Activated gamma-delta T cell (primary cell): ENCODE results near the gene CBS.
"Not testable (repeated sequence)": the region's sequence is repeated elsewhere in the genome, so short reads cannot be mapped to it uniquely, and the experiment has no call there.

Experiments used
- DNase-seq: peaks from one replicate; lab custom pipeline; 2025; lab: John Stamatoyannopoulos, UW
- total RNA-seq, 2 donors: gene quantifications; one replicate each; lab custom pipeline; 2026; lab: John Stamatoyannopoulos, UW

Gene CBS
- 0 reads per million in 2 donors for total RNA-seq

DNA sequence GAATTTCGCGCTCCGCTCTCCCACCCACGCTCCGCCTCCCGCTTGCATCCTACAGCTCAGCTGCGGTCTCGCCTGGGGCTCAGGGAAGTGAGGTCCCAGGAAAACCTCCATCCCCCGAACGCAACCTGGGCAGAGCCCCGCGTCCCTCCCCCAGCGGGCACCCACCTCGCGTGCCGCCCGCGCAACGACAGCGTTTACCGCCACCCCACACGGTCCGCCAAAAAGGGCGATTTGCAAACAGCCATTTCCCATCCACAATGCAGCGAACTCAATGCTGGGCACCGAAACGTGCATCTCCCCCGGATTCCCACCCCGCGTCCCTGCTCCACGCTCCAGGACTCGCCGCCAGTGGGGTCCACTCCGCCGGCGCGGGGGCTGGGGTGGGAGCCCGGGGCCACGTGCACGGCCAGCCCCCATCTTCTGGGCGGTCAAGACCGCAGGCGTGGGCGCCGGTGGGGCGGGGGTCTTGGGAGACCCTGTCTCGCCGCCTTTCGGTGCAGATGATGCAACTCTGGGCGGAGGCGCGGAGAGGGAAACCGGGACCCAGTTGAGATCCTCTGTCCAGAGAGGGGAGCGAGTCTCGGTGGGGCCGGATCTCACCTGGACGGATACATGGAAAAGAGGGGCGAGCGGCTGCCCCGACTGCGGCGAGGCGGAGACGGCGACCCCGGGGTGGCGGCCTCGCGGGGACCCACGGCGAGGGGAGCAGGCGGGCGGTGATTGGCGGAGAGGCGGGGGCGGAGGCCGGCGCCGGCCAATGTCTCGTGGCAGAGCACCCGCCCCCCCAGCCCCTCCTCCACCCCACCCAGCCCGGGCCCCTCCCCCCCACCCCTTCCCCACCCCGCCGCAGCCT, at the start of gene CBS:
CBS (minus strand) TSS at position 666 of the 853 bp plus-strand sequence. CDS start 3,642 bp downstream, outside the sequence.
- DNase-seq, result not testable (repeated sequence)

GRCh38 chr21:43115956-43116355, 40.3 kb upstream of the CBS start:
- not testable (repeated sequence) for DNase-seq

DNA sequence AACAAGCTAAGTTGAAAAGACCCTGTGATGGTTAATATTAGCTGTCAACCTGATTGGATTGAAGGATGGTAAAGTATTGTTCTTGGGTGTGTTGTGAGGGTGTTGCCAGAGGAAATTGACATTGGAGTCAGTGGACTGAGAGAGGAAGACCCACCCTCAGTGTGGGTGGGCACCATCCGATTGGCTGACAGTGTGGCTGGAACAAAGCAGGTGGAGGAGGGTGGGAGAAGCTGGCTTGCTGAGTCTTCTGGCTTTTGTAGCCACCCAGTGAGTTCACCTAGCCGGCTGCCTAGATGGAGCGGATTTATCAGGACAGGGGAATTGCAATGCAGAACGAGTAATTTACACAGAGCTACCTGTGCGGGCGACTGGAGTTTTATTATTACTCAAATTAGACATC, 38.8 kb upstream of the CBS start:
- not testable (repeated sequence) for DNase-seq

DNA sequence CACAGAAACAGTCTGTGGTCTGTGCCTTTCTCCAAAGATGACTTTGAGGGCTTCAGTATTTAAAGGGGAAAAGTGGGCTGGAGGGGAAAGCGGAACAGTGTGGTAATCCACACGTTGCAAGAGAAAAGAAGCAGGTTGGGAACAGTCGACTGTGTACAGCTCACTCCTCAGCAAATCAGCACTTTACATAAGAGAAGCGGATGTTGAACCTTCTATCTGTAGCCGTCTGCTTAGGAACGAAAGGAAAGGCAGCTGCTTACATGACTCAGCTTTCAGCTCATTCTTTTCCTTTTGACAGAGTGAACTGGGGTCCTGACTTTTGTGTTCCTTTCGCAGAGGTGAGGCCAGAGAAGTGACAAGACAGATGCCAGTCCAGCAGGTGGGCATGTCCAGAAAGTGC, 33.4 kb upstream of the CBS start:
- DNase-seq, result not testable (repeated sequence)

GRCh38 chr21:43108177-43108576, 32.5 kb upstream of the CBS start:
- DNase-seq, result not testable (repeated sequence)

GRCh38 chr21:43107794-43108137, 32.1 kb upstream of the CBS start:
- DNase-seq, result not testable (repeated sequence)

GRCh38 chr21:43106965-43107793, 31.5 kb upstream of the CBS start, which contains the start of gene U2AF1:
TSS of gene U2AF1 (minus strand) at chr21:43107570. CDS start at chr21:43107494, 76 bp downstream.
- DNase-seq, result not testable (repeated sequence)

DNA sequence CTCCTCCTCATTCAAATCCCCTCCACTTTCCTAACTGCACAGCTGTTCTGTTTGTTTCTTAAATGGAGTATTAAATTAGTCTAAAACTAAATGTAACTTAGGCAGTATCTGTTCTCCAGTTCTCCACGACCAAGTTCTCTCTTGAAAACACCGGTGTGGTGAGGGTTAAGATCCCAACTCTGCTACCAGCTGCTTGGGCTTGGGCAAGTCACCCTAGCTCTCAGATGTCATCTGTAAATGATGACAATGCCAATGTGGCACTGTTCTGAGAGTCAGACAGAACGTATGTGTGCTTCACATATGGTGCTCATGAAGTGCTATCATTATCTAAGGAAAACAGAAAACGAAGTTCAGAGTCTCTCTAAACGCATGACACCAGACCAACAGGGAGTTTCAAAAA, 29.0 kb upstream of the CBS start:
- DNase-seq, result not testable (repeated sequence)

DNA sequence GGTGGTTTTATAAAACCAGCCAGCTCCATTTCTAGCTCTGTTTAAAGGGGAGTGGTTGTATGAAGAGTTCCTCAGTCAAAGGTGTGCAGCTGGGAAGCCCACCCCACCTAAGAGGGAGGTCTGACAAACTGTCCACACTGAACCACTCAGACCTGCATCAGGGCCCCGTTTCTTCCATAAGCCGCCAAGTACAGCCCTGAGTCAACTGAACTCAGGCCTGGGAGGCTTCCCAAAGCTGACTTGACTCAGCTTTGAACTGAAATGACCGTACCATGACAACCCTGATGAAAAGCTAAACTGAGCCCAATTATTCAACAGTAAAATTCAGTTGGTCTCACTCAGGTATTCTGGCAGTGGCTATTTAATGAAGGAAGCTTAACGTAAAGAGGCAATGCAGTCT, 26.6 kb upstream of the CBS start:
- not testable (repeated sequence) for DNase-seq

- not testable (repeated sequence) for DNase-seq
Measured at GRCh38 chr21:43101676-43102075, 26.0 kb upstream of the CBS start.

- DNase-seq, result not testable (repeated sequence)
Measured at GRCh38 chr21:43101000-43101399, 25.4 kb upstream of the CBS start.

DNA sequence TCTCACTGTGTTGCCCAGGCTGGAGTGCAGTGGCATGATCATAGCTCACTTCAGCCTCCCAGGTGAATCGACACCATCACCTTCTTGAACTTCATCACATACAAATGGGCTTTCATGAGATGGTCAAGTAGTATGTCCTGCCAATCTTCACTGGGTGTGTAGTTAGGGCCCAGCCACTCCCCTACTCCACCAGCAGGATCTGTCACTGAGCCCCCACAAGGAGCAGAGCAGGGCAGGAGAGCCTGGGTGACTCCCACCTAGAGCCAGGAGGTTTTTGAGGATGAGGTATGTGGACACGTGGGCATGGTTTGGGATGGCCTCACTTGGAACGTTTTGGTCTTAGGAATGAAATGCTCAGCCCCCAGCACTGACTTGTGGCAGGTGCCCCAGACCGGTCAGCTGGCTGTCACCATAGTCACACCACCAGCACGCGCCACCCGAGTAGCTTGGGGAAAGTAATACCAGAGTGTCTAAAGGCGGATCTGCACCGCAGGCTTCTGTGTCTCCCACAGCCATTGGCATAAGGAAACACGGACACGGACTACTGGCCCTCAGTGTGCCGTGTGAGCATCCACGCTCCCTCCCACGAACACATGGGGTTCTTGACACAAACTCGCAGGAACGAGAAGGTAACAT, 16.5 kb upstream of the CBS start:
- DNase-seq, result not testable (repeated sequence)

DNA sequence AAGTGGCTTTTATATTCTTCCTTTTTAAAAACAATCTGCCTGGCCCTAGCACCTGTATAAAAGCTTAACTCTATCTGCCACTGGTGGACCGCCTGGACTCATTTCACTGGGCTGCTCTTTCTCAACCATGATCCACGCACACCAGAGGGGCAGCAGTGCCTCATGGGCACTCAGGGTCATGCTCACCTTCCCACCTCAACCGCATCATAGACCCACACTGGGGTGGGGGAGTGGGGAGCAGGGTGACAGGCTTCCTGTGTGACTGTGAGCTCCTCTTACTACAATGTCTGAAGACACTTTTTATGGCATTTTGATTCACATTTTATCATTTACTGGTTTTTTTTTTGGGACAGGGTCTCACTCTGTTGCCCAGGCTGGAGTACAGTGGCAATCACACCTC, 15.3 kb upstream of the CBS start:
- not testable (repeated sequence) for DNase-seq

- not testable (repeated sequence) for DNase-seq
Measured at GRCh38 chr21:43089463-43089862, 13.8 kb upstream of the CBS start.

- not testable (repeated sequence) for DNase-seq
Measured at GRCh38 chr21:43082587-43083300, 7.1 kb upstream of the CBS start.

GRCh38 chr21:43076643-43077042, 1.0 kb upstream of the CBS start:
- not testable (repeated sequence) for DNase-seq

- DNase-seq, result not testable (repeated sequence)
Measured at GRCh38 chr21:43076023-43076637, 495 bp upstream of the CBS start.

DNA sequence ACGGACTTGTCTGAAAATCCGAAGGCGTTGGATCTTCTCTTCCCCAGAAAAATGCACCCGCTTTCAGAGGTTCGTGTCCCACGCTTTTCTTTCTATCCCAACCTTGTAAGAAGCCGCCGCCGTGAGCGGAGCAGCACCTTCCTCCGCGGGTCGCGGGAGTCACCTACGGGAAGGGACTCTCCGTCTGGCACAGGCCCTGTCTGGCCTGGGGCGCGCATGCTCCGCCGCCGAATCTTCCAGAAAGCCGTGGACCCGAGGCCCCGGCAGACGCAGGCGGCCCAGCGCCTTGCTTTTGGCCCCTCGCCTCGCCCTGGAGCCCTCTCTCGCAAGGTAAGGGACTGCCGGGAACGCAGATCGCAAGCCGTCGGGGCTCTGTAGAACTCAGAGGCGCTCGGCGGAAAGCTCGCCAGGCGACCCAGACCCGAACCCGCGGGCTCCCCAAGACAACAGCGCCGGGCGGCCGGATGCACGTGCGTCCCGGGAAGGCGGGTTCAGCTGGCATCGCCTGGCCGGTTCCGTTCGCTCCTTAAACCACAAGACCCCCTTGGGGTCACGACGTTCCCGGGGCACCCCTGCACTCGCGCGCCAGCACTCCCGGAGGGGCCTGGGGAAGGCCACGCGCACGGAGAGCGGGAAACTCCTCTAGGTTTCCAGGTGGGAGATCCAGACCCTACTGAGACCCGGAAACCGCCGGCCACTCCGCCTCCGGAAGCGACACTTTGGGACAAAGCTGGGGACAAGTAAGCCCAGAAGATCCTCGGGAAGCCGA, 1.1 kb downstream of the CBS start:
- DNase-seq, result not testable (repeated sequence)

GRCh38 chr21:43072742-43073141, 2.9 kb downstream of the CBS start:
- DNase-seq, result not testable (repeated sequence)

DNA sequence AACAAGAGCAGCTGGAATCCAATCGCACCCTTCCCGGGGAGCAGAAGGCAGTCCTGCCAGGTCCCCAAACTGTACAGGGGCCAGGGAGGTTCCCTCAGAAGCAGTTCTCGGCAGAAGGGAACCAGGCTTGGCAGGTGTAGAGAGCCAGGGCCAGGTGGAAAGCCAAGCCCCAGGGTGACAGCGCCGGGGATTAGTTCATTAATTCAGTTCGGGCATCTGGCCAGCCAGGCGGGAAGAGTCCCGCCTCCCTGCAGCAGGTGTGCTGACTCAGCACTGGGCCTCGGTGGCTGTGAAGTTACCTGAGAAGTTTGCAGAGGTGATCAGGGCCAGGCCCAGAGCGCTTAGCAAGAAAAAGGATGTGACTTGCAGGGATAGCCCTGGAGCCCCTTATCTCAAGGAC, 6.0 kb downstream of the CBS start:
- not testable (repeated sequence) for DNase-seq
